Measurements from ENCODE around the gene SYT1. TPM values are rescaled to one million over a fixed set of nuclear protein-coding genes. Genes with fewer than 3 reads are reported as not detected.
A peak's percentile ranks its signal among the peaks of the same experiment; 100 is the strongest.

The SYT1 gene
- total RNA-seq, 4 donors from 2014 or later: 9.7 to 24.3 (median 18.3) TPM

GRCh38 chr12:79433465-79434072, 569.0 kb downstream of the SYT1 start:
- H3K4me3 ChIP-seq: no peak overlapping the region
- intact Hi-C loops (cut with DNase I; ENCODE audit: low total_unique reads): no loop called here
- no peaks in the 10 kb centered on the region for H3K27me3 ChIP-seq
- no peaks in the 10 kb centered on the region for H3K36me3 ChIP-seq
- no peak for DNase-seq
- no peak for TF ChIP-seq CTCF (IDR thresholded peaks at IDR 0.05)
- TF ChIP-seq POLR2A (IDR thresholded peaks at IDR 0.05): no peak
- peak overlapping the region in 1 of 2 donors; percentile 55 for H3K27ac ChIP-seq
- no peaks in the 10 kb centered on the region for H3K9me3 ChIP-seq
- H3K4me1 ChIP-seq: peaks cover 0 to 9% of the 10 kb centered on the region in 2 donors

- no peak for TF ChIP-seq CTCF (IDR thresholded peaks at IDR 0.05)
- no peak for TF ChIP-seq POLR2A (IDR thresholded peaks at IDR 0.05)
- Histone ChIP-seq H3K4me3 (no peak overlapping the region), H3K4me1 (peaks cover 0 to 13% of the 10 kb centered on the region in 2 donors), H3K9me3 (no peaks in the 10 kb centered on the region), H3K36me3 (no peaks in the 10 kb centered on the region), H3K27ac (peak overlapping the region in 1 of 2 donors; percentile 55), H3K27me3 (no peaks in the 10 kb centered on the region)
- intact Hi-C loops (cut with DNase I; ENCODE audit: low total_unique reads): no loop called here
- no peak for DNase-seq
Measured at GRCh38 chr12:79434561-79434960, 570.0 kb downstream of the SYT1 start.

GRCh38 chr12:79435742-79436141, 571.2 kb downstream of the SYT1 start:
- TF ChIP-seq CTCF (IDR thresholded peaks at IDR 0.05): no peak
- TF ChIP-seq POLR2A (IDR thresholded peaks at IDR 0.05): no peak
- intact Hi-C loops (cut with DNase I; ENCODE audit: low total_unique reads): no loop called here
- H3K9me3 ChIP-seq: no peaks in the 10 kb centered on the region
- H3K27ac ChIP-seq: no peak overlapping the region
- H3K36me3 ChIP-seq: no peaks in the 10 kb centered on the region
- H3K4me1 ChIP-seq: peaks cover 0 to 13% of the 10 kb centered on the region in 2 donors
- H3K27me3 ChIP-seq: no peaks in the 10 kb centered on the region
- H3K4me3 ChIP-seq: no peak overlapping the region
- DNase-seq: no peak

GRCh38 chr12:79438480-79439174, 574.1 kb downstream of the SYT1 start:
- H3K4me3 ChIP-seq: no peak overlapping the region
- TF ChIP-seq CTCF (IDR thresholded peaks at IDR 0.05) (no peak), POLR2A (IDR thresholded peaks at IDR 0.05) (no peak)
- no peaks in the 10 kb centered on the region for H3K9me3 ChIP-seq
- DNase-seq: no peak
- no peaks in the 10 kb centered on the region for H3K36me3 ChIP-seq
- H3K27ac ChIP-seq: peak overlapping the region; percentile 55 to 69
- H3K4me1 ChIP-seq: peaks cover 0 to 13% of the 10 kb centered on the region in 2 donors
- H3K27me3 ChIP-seq: no peaks in the 10 kb centered on the region
- intact Hi-C loops (cut with DNase I; ENCODE audit: low total_unique reads): no loop called here

GRCh38 chr12:79439175-79439825, 574.7 kb downstream of the SYT1 start:
- intact Hi-C loops (cut with DNase I; ENCODE audit: low total_unique reads): no loop called here
- H3K9me3 ChIP-seq: no peaks in the 10 kb centered on the region
- DNase-seq: peak in 1 of 2 donors; percentile 48
- H3K27ac ChIP-seq: peak overlapping the region; percentile 55 to 69
- no peaks in the 10 kb centered on the region for H3K27me3 ChIP-seq
- H3K4me1 ChIP-seq: peaks cover 0 to 8% of the 10 kb centered on the region in 2 donors
- no peak for TF ChIP-seq POLR2A (IDR thresholded peaks at IDR 0.05)
- TF ChIP-seq CTCF (IDR thresholded peaks at IDR 0.05): no peak
- no peak overlapping the region for H3K4me3 ChIP-seq
- H3K36me3 ChIP-seq: no peaks in the 10 kb centered on the region

Data from uterus (tissue), 4 donors.